NB4 (cell line): ENCODE measurements around the gene EIF4G3.

Source experiments
- POLR2A ChIP-seq: IDR thresholded peaks from 2 replicates; pipeline ENCODE4 v1.6.1; 2011; ENCODE audit warnings: mild to moderate bottlenecking; ENCODE audit not compliant: insufficient read length; ENCODE audit errors: extremely low read depth
- TF ChIP-seq, protein P1 (sequence below): IDR thresholded peaks from one replicate; pipeline ENCODE4 v1.5.1; 2012; ENCODE audit warnings: low read depth, low read length
- TF ChIP-seq, protein P2 (sequence below): IDR thresholded peaks from 2 replicates; pipeline ENCODE4 v1.6.1; 2011; ENCODE audit warnings: low read depth, low read length

DNA sequence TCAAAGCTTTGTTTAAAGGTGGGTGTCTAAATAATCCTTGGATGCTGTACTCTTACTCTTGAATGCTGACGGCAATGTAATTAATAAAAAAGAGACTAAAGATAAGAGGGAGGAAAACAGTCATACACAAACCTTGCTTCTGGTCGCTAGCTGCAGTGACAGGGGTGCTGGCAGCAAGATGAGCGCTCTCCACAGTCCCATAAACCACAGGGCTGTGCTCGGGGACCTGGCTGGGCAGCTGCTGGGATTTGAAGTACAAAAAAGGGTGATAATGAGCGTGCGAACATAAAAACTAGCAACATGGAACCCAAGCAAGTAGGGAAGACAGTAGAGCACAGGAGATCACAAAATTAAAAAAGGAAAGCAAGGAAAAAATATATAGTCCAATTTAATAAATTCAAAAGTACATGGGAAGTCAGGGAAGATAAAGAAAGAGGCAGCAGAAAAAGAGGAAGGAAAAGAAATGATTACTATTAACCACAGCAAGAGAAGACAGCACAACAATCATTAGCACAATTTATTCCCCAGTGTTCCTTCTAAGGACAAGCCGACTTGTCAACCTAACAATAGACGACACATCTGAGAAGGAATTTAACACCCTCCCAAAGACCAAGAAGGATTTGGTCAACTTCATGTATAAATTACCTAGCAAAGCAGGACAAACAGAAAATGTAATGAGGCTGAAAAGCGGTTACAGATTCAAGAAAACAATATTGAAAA, 226.7 kb downstream of the EIF4G3 start:
- TF ChIP-seq, protein P1, sequence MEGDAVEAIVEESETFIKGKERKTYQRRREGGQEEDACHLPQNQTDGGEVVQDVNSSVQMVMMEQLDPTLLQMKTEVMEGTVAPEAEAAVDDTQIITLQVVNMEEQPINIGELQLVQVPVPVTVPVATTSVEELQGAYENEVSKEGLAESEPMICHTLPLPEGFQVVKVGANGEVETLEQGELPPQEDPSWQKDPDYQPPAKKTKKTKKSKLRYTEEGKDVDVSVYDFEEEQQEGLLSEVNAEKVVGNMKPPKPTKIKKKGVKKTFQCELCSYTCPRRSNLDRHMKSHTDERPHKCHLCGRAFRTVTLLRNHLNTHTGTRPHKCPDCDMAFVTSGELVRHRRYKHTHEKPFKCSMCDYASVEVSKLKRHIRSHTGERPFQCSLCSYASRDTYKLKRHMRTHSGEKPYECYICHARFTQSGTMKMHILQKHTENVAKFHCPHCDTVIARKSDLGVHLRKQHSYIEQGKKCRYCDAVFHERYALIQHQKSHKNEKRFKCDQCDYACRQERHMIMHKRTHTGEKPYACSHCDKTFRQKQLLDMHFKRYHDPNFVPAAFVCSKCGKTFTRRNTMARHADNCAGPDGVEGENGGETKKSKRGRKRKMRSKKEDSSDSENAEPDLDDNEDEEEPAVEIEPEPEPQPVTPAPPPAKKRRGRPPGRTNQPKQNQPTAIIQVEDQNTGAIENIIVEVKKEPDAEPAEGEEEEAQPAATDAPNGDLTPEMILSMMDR, result no peak
- TF ChIP-seq, protein P2, sequence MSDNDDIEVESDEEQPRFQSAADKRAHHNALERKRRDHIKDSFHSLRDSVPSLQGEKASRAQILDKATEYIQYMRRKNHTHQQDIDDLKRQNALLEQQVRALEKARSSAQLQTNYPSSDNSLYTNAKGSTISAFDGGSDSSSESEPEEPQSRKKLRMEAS, result no peak
- no peak for TF ChIP-seq POLR2A
